Neuronal stem cell (in vitro differentiated cells): ENCODE data around the gene KDSR.

Experiments
- DNase-seq: peaks from one replicate; pipeline ENCODE4 v3.0.0-alpha.2; 2013; ENCODE audit warnings: low spot score
- H2AFZ ChIP-seq: one replicate; pipeline ENCODE4 v1.6.1; 2013; ENCODE audit warnings: mild to moderate bottlenecking, low read length, inconsistent platforms
- H2AK5ac ChIP-seq: 2 replicates; pipeline ENCODE4 v1.6.1; 2013; ENCODE audit warnings: low read depth, mild to moderate bottlenecking, inconsistent platforms, low read length, moderate library complexity, mixed read lengths
- H2BK120ac ChIP-seq: 2 replicates; pipeline ENCODE4 v1.6.1; 2013; ENCODE audit warnings: low read depth, mild to moderate bottlenecking, inconsistent platforms, low read length, moderate library complexity, mixed read lengths
- H2BK12ac ChIP-seq: one replicate; pipeline ENCODE4 v1.6.1; 2013; ENCODE audit warnings: low read length, inconsistent platforms
- H2BK15ac ChIP-seq: 2 replicates; pipeline ENCODE4 v1.6.1; 2013; ENCODE audit warnings: mild to moderate bottlenecking, low read length, inconsistent platforms, mixed read lengths
- H2BK5ac ChIP-seq: one replicate; pipeline ENCODE4 v1.6.1; 2013; ENCODE audit warnings: inconsistent platforms, mild to moderate bottlenecking, low read length, moderate library complexity
- H3K14ac ChIP-seq: one replicate; pipeline ENCODE4 v1.6.1; 2013; ENCODE audit warnings: low read length, inconsistent platforms
- H3K18ac ChIP-seq: 2 replicates; pipeline ENCODE4 v1.6.1; 2013; ENCODE audit warnings: low read length, inconsistent platforms
- H3K23ac ChIP-seq: 2 replicates; pipeline ENCODE4 v1.6.1; 2013; ENCODE audit warnings: low read depth, mild to moderate bottlenecking, mixed read lengths, low read length, inconsistent platforms; ENCODE audit not compliant: poor library complexity
- H3K27ac ChIP-seq: replicated peaks from 3 replicates; pipeline ENCODE4 v1.5.1; 2013; ENCODE audit warnings: low read length, inconsistent platforms
- H3K27me3 ChIP-seq, 3 experiments: 2 replicates each; pipeline ENCODE4 v1.6.1; 2013; ENCODE audit warnings: low read length in 3 of 3, mild to moderate bottlenecking in 2 of 3, inconsistent platforms in 1 of 3, low read depth in 1 of 3, mixed read lengths in 1 of 3, moderate library complexity in 1 of 3; ENCODE audit not compliant: control insufficient read depth in 3 of 3, insufficient read depth in 3 of 3
- H3K36me3 ChIP-seq, 2 donors: replicated peaks in 1 of 2; 2 replicates each; pipeline ENCODE4 v1.6.1; 2013; ENCODE audit warnings: low read length in 2 of 2; ENCODE audit not compliant: control insufficient read depth in 2 of 2, insufficient read depth in 2 of 2
- H3K4ac ChIP-seq: 2 replicates; pipeline ENCODE4 v1.6.1; 2013; ENCODE audit warnings: inconsistent platforms, mild to moderate bottlenecking, low read length, moderate library complexity
- H3K4me1 ChIP-seq, 2 donors: 1 replicate in 1 of 2; 2 replicates in 1 of 2; pipeline ENCODE4 v1.6.1; 2013; ENCODE audit warnings: low read length in 2 of 2, low read depth in 1 of 2; ENCODE audit not compliant: control insufficient read depth in 2 of 2, insufficient read depth in 1 of 2
- H3K4me2 ChIP-seq: one replicate; pipeline ENCODE4 v1.6.1; 2013; ENCODE audit warnings: mild to moderate bottlenecking, low read length, inconsistent platforms; ENCODE audit not compliant: insufficient read depth, poor library complexity, severe bottlenecking
- H3K4me3 ChIP-seq, 2 donors: 2 replicates each; pipeline ENCODE4 v1.5.1; 2013; ENCODE audit warnings: low read length in 2 of 2, mild to moderate bottlenecking in 2 of 2, inconsistent platforms in 1 of 2, moderate library complexity in 1 of 2
- H3K79me1 ChIP-seq: one replicate; pipeline ENCODE4 v1.6.1; 2013; ENCODE audit warnings: low read depth, mild to moderate bottlenecking, inconsistent platforms, low read length, moderate library complexity
- H3K9ac ChIP-seq: one replicate; pipeline ENCODE4 v1.6.1; 2013; ENCODE audit warnings: mild to moderate bottlenecking, low read depth, low read length, inconsistent platforms; ENCODE audit not compliant: poor library complexity
- H3K9me3 ChIP-seq, 2 donors: replicated peaks in 1 of 2; 2 replicates each; pipeline versions ENCODE3 to v1.6.1; 2013; ENCODE audit warnings: low read length in 2 of 2, mild to moderate bottlenecking in 2 of 2, inconsistent platforms in 1 of 2, low read depth in 1 of 2, mixed read lengths in 1 of 2, moderate library complexity in 1 of 2; ENCODE audit not compliant: control insufficient read depth in 2 of 2, insufficient read depth in 1 of 2
- H4K8ac ChIP-seq: one replicate; pipeline ENCODE4 v1.6.1; 2013; ENCODE audit warnings: low read depth, mild to moderate bottlenecking, inconsistent platforms, low read length, moderate library complexity
- H4K91ac ChIP-seq: one replicate; pipeline ENCODE4 v1.6.1; 2013; ENCODE audit warnings: low read length, low read depth, mild to moderate bottlenecking, inconsistent platforms; ENCODE audit not compliant: poor library complexity
- WGBS, 2 donors: extraction: QIAGEN DNeasy Blood & Tissue Kit; methylation state at CpG; one replicate each; pipeline ENCODE4 v1.1.7; 2013; ENCODE audit warnings: missing lambda C conversion rate in 2 of 2, mixed read lengths in 1 of 2; ENCODE audit not compliant: insufficient read length in 2 of 2, insufficient replicate concordance in 1 of 2; ENCODE audit errors: extremely low coverage in 2 of 2; 5-methylcytosine and 5-hydroxymethylcytosine counted together

The KDSR gene

DNA sequence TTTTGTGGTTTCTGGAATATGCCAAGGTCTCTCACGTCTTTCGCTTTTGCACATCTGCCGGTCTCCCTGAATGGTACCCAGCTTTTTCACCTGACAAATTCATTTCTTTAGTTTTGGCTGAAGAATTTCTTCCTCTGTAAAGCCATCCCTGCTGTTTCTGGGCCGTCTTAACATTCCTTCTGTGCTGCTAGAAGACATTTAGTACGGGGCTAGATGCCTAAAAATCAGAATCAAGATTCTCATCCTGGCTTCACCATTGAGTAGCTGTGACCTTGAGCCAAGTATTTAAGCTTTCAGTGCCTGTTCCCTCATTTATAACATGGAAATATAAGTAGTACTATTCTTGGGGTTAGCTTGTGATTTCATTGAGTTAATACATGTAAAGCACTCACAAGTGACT lies 41.0 kb downstream of the KDSR start:
- H3K79me1 ChIP-seq = no peaks in the 10 kb centered on the region
- no peak overlapping the region for H3K18ac ChIP-seq
- no peaks in the 10 kb centered on the region for H3K27me3 ChIP-seq
- peaks cover 4 to 6% of the 10 kb centered on the region in 2 donors for H3K4me1 ChIP-seq
- no peak overlapping the region for H3K27ac ChIP-seq
- H3K4me3 ChIP-seq = no peak overlapping the region
- no peak overlapping the region for H4K8ac ChIP-seq
- H2AK5ac ChIP-seq = no peak overlapping the region
- H3K4ac ChIP-seq = no peak overlapping the region
- no peak overlapping the region for H2BK12ac ChIP-seq
- no peak overlapping the region for H2BK120ac ChIP-seq
- H2BK15ac ChIP-seq = no peak overlapping the region
- H2BK5ac ChIP-seq = no peak overlapping the region
- no peak overlapping the region for H3K23ac ChIP-seq
- no peak overlapping the region for H3K14ac ChIP-seq
- no peak overlapping the region for H4K91ac ChIP-seq
- peaks cover 0 to 21% of the 10 kb centered on the region in 2 donors for H3K36me3 ChIP-seq
- H3K9me3 ChIP-seq = no peaks in the 10 kb centered on the region
- H2AFZ ChIP-seq = no peak overlapping the region
- no peak for DNase-seq
- no peak overlapping the region for H3K4me2 ChIP-seq
- H3K9ac ChIP-seq = no peak overlapping the region
- WGBS, 2 donors = no CpG with 5 or more reads among the region's 5 CpGs

DNA sequence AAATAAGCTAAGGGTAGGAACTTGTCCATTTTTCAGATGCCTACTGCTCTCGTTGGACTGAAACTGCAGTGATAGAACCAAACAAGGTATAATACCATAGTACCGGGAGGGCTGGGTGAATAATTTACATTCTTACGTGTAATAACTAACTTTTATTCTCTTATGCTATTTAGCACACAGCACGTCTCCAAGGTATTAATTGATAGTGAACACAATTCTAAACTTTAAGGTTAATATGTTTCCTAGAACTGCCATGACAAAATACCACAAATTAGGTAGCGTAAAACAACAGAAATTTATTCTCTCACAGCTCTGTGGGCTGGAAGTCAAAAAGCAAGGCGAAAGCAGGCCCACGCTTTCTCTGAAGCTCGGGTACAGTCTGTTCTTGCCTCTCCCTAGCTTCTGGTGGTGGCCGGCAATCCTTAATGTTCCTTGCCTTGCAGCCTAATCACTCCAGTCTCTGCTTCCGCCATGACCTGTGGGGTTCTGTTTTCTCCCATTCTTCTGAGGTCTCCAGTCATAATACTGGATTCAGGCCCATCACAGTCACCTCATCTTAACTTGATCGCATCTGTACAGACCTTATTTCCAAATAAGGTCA lies 41.8 kb downstream of the KDSR start:
- no peaks in the 10 kb centered on the region for H3K79me1 ChIP-seq
- H2AFZ ChIP-seq = no peak overlapping the region
- no peak overlapping the region for H4K91ac ChIP-seq
- H3K18ac ChIP-seq = no peak overlapping the region
- H3K9ac ChIP-seq = no peak overlapping the region
- H3K4me3 ChIP-seq = no peak overlapping the region
- H2BK15ac ChIP-seq = no peak overlapping the region
- no peaks in the 10 kb centered on the region for H3K9me3 ChIP-seq
- peaks cover 6% of the 10 kb centered on the region in 2 donors for H3K4me1 ChIP-seq
- H2BK12ac ChIP-seq = no peak overlapping the region
- no peak overlapping the region for H4K8ac ChIP-seq
- no peak overlapping the region for H2BK5ac ChIP-seq
- H3K27ac ChIP-seq = no peak overlapping the region
- H2BK120ac ChIP-seq = no peak overlapping the region
- H3K14ac ChIP-seq = no peak overlapping the region
- no peaks in the 10 kb centered on the region for H3K27me3 ChIP-seq
- no peak overlapping the region for H2AK5ac ChIP-seq
- no peak for DNase-seq
- H3K4ac ChIP-seq = no peak overlapping the region
- no peak overlapping the region for H3K23ac ChIP-seq
- no CpG with 5 or more reads among the region's 11 CpGs for WGBS, 2 donors
- no peak overlapping the region for H3K4me2 ChIP-seq
- peaks cover 0 to 13% of the 10 kb centered on the region in 2 donors for H3K36me3 ChIP-seq

DNA sequence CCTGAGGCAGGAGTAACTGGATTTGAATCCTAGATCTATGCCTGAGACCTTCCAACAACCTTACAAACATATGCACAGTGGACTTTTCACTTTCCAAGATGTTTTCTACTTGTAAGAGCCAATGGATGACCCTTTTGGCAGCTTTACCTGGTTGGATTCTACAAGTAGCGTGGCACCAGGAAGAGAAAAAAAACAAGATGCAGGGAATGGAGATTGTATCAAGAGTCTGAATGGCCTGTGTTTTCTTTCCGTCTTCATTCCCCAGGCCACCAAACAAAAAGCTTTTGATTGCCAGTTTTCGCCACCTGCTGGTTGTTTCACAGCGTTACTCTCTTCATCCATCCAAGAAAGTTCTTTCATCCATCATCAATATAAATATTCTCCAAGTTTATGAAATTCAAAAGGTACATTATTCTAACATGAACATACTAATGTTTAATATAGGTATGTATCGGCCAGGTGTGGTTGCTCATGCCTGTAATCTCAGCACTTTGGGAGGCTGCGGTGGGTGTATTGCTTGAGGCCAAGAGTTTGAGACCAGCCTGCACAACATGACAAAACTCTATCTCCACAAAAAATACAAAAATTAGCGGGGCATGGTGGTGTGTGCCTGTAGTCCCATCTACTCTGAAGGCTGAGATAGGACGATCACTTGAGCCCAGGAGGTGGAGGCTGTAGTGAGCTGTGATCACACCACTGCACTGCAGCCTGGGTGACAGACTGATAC lies 43.9 kb downstream of the KDSR start:
- no peak overlapping the region for H2BK5ac ChIP-seq
- no peak overlapping the region for H3K18ac ChIP-seq
- no peaks in the 10 kb centered on the region for H3K36me3 ChIP-seq
- peak overlapping the region; percentile 81 for H2AFZ ChIP-seq
- no peak overlapping the region for H2BK120ac ChIP-seq
- H3K4me1 ChIP-seq = peaks cover 6% of the 10 kb centered on the region in 2 donors
- no peak overlapping the region for H3K4ac ChIP-seq
- WGBS, 2 donors = no CpG with 5 or more reads among the region's 8 CpGs
- no peak overlapping the region for H3K4me3 ChIP-seq
- H3K23ac ChIP-seq = no peak overlapping the region
- no peak overlapping the region for H4K91ac ChIP-seq
- no peak overlapping the region for H2BK15ac ChIP-seq
- no peak overlapping the region for H4K8ac ChIP-seq
- H3K9ac ChIP-seq = no peak overlapping the region
- H3K27ac ChIP-seq = no peak overlapping the region
- no peak for DNase-seq
- H3K9me3 ChIP-seq = no peaks in the 10 kb centered on the region
- no peaks in the 10 kb centered on the region for H3K27me3 ChIP-seq
- no peak overlapping the region for H3K14ac ChIP-seq
- no peak overlapping the region for H2AK5ac ChIP-seq
- no peak overlapping the region for H2BK12ac ChIP-seq
- no peak overlapping the region for H3K4me2 ChIP-seq
- no peaks in the 10 kb centered on the region for H3K79me1 ChIP-seq

DNA sequence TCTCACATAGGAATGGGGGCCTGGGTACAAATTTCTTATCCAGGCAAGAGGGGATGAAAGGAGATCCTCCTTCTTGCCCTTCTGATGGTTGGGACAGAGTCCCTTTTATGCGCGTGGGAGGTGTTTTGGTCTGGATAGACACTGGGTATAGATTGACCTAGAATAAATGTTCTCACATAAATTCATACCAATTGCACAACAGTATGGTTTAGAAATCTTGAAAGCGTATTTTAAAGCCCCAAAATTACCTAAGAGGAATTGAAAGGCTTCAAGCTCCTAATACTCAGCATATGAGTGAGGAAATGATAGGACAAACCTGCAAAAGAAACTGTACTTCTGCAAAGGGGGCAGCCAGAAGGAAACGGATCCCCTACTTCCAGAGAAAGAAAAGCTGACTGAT lies 44.8 kb downstream of the KDSR start:
- H2BK5ac ChIP-seq = no peak overlapping the region

More for the DNA sequence above, 44.8 kb downstream of the KDSR start:
- DNase-seq = no peak
- no peak overlapping the region for H3K4me2 ChIP-seq
- H2BK120ac ChIP-seq = no peak overlapping the region
- H3K27me3 ChIP-seq = no peaks in the 10 kb centered on the region
- H3K4ac ChIP-seq = no peak overlapping the region
- no peak overlapping the region for H4K8ac ChIP-seq
- no peak overlapping the region for H3K27ac ChIP-seq
- H3K4me1 ChIP-seq = peaks cover 8 to 13% of the 10 kb centered on the region in 2 donors
- no peak overlapping the region for H3K23ac ChIP-seq
- H3K14ac ChIP-seq = no peak overlapping the region
- H3K9ac ChIP-seq = no peak overlapping the region
- H4K91ac ChIP-seq = no peak overlapping the region
- no peak overlapping the region for H3K18ac ChIP-seq
- WGBS, 2 donors = no CpG with 5 or more reads among the region's 4 CpGs
- H2BK15ac ChIP-seq = no peak overlapping the region
- no peak overlapping the region for H3K4me3 ChIP-seq
- peak overlapping the region; percentile 81 for H2AFZ ChIP-seq
- no peaks in the 10 kb centered on the region for H3K36me3 ChIP-seq
- H3K79me1 ChIP-seq = no peaks in the 10 kb centered on the region
- H2AK5ac ChIP-seq = no peak overlapping the region
- H2BK12ac ChIP-seq = no peak overlapping the region
- no peaks in the 10 kb centered on the region for H3K9me3 ChIP-seq
